MCF 10A (cell line): ENCODE data around the gene ASPA. TPM values are rescaled to one million over a fixed set of nuclear protein-coding genes. Genes with fewer than 3 reads are reported as not detected.

Source experiments
- BruUV-seq: library from RNA; stranded (reverse); fragments of 400-500 nt; replicated peaks from 2 replicates; lab custom pipeline; 2021; lab: Mats Ljungman, UMichigan
- CTCF ChIA-PET: fragments of 300-600 bp; sonication (Branson Sonifier 250); formaldehyde crosslinking; extraction: SDS; loops from one replicate; lab custom pipeline; 2021; ENCODE audit warnings: antibody characterized with exemption, inconsistent platforms; lab: Yijun Ruan, JAX
- POLR2A ChIA-PET: fragments of 300-600, 350-650 bp; sonication (Branson Sonifier 250); formaldehyde crosslinking; extraction: SDS; loops from one replicate; lab custom pipeline; 2020; ENCODE audit warnings: antibody characterized with exemption, inconsistent platforms; lab: Yijun Ruan, JAX
- DNase-seq: peaks from one replicate; pipeline ENCODE4 v3.0.0-alpha.2; 2018; ENCODE audit not compliant: unreplicated experiment
- H3K27ac Mint-ChIP-seq: one replicate; pipeline ENCODE4 v1.8.0; 2022; ENCODE audit warnings: mild to moderate bottlenecking, low read depth, mixed read lengths; ENCODE audit not compliant: unreplicated experiment
- H3K27me3 Mint-ChIP-seq: one replicate; pipeline ENCODE4 v1.8.0; 2022; ENCODE audit warnings: mixed read lengths; ENCODE audit not compliant: insufficient read depth, unreplicated experiment
- H3K36me3 Mint-ChIP-seq: one replicate; pipeline ENCODE4 v1.8.0; 2022; ENCODE audit warnings: mild to moderate bottlenecking, moderate library complexity, mixed read lengths; ENCODE audit not compliant: insufficient read depth, unreplicated experiment
- H3K4me1 Mint-ChIP-seq: one replicate; pipeline ENCODE4 v1.8.0; 2022; ENCODE audit warnings: mixed read lengths; ENCODE audit not compliant: insufficient read depth, unreplicated experiment
- H3K4me3 Mint-ChIP-seq: one replicate; pipeline ENCODE4 v1.8.0; 2022; ENCODE audit warnings: mild to moderate bottlenecking, moderate library complexity, mixed read lengths; ENCODE audit not compliant: unreplicated experiment
- H3K9me3 Mint-ChIP-seq: one replicate; pipeline ENCODE4 v1.8.0; 2022; ENCODE audit warnings: mixed read lengths; ENCODE audit not compliant: unreplicated experiment
- intact Hi-C: fragments of 100-400 bp; cut with micrococcal nuclease; formaldehyde crosslinking; loops from 2 replicates; pipeline ENCODE4 v1.14.1; 2022
- total RNA-seq: library from RNA; stranded (reverse); gene quantifications from 2 replicates; pipeline ENCODE4 v1.2.3, GENCODE V29; 2022
- TF ChIP-seq, protein P1 (sequence below): fragments of 200-600 bp; IDR thresholded peaks from one replicate; pipeline ENCODE4 v1.8.0; 2022; ENCODE audit warnings: antibody characterized with exemption, mild to moderate bottlenecking; ENCODE audit not compliant: unreplicated experiment

The ASPA gene
- total RNA-seq, 1 experiment from 2014 or later = 0.54 TPM

DNA sequence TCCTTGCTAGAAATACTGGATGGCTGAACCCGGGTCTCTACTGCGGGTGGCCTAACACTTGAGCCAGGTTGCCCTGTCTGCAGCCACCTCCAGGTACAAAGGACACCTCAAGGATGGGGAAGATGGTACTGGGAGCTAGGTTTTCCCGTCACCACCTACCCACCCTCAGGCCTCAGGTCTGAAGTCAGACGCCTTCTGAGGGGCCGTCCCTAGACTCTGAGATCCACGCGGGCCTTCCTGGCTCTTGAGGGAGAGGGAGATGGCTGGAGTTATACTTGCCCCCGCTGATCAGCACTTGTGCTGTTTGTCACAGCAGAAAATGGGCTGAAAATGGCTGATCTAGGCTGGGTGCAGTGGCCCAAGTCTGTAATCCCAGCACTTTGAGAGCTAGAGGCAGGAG is 71.2 kb downstream of the ASPA start:
- no peak for DNase-seq
- H3K9me3 Mint-ChIP-seq = peaks cover 11% of the 10 kb centered on the region
- intact Hi-C loops = no loop called here
- no peaks in the 10 kb centered on the region for H3K36me3 Mint-ChIP-seq
- no peaks in the 10 kb centered on the region for H3K4me1 Mint-ChIP-seq
- H3K4me3 Mint-ChIP-seq = no peak overlapping the region
- no peak overlapping the region for H3K27ac Mint-ChIP-seq
- ChIA-PET POLR2A (no interaction called here), CTCF (no interaction called here)
- no TSS peak for BruUV-seq
- no peaks in the 10 kb centered on the region for H3K27me3 Mint-ChIP-seq
- TF ChIP-seq, protein P1, sequence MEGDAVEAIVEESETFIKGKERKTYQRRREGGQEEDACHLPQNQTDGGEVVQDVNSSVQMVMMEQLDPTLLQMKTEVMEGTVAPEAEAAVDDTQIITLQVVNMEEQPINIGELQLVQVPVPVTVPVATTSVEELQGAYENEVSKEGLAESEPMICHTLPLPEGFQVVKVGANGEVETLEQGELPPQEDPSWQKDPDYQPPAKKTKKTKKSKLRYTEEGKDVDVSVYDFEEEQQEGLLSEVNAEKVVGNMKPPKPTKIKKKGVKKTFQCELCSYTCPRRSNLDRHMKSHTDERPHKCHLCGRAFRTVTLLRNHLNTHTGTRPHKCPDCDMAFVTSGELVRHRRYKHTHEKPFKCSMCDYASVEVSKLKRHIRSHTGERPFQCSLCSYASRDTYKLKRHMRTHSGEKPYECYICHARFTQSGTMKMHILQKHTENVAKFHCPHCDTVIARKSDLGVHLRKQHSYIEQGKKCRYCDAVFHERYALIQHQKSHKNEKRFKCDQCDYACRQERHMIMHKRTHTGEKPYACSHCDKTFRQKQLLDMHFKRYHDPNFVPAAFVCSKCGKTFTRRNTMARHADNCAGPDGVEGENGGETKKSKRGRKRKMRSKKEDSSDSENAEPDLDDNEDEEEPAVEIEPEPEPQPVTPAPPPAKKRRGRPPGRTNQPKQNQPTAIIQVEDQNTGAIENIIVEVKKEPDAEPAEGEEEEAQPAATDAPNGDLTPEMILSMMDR = no peak

DNA sequence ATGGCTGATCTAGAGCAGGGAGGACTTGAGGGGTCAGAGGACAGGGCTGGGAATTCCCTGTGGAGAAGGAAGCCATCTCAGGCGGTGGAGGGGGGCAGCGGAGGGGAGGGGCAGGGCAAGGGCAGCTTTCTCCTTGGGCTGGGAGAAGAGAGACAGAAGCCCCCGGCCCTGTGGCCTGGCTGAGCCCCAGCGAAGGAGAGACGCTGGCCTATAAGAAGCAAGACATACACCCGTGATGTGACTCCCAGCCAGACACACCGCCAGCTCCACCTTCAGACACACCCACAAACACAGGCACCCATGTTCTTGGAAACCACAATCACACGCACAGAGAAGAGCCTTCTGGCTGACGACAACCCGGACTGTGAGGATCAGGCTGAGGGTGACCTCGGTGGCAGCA is 71.8 kb downstream of the ASPA start:
- ChIA-PET CTCF (no interaction called here), POLR2A (no interaction called here)
- TF ChIP-seq, protein P1 = no peak

DNA sequence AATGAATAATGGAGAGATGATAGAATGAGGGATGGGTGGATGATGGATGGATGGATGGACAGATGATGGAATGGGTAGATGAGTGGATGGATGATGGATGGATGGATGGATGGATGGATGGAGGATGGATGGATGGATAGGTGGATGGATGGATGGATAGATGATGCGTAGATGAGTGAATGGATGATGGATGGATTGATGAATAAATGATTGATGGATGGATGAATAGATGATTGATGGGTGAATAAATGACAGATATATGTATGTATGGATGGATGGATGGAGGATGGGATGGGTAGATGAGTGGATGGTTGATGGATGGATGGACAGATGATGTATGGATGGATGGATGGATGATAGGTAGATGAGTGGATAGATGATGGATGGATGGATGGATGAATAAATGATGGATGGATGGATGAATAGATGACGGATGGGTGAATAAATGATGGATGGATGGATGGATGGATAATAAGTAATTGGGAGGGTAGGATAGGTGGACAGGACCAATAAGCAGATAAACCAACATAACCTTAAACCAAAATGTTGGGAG is 73.9 kb downstream of the ASPA start:
- Mint-ChIP-seq H3K4me1 (no peaks in the 10 kb centered on the region), H3K9me3 (peaks cover 11% of the 10 kb centered on the region), H3K27ac (no peak overlapping the region), H3K4me3 (no peak overlapping the region), H3K27me3 (no peaks in the 10 kb centered on the region), H3K36me3 (no peaks in the 10 kb centered on the region)
- no TSS peak for BruUV-seq
- CTCF ChIA-PET = interaction anchor here (0.6 kb wide), 1 partner anchor 537 kb away, joined by 3 read pairs; no protein-coding TSS in a partner anchor
- DNase-seq = no peak
- TF ChIP-seq, protein P1 = no peak
- intact Hi-C loops = no loop called here
- POLR2A ChIA-PET = no interaction called here

More for the DNA sequence above, 71.8 kb downstream of the ASPA start:
- no TSS peak for BruUV-seq
- DNase-seq = no peak
- H3K27ac Mint-ChIP-seq = no peak overlapping the region
- intact Hi-C loops = no loop called here
- no peaks in the 10 kb centered on the region for H3K4me1 Mint-ChIP-seq
- H3K36me3 Mint-ChIP-seq = no peaks in the 10 kb centered on the region
- no peaks in the 10 kb centered on the region for H3K27me3 Mint-ChIP-seq
- no peak overlapping the region for H3K4me3 Mint-ChIP-seq
- H3K9me3 Mint-ChIP-seq = peaks cover 11% of the 10 kb centered on the region

DNA sequence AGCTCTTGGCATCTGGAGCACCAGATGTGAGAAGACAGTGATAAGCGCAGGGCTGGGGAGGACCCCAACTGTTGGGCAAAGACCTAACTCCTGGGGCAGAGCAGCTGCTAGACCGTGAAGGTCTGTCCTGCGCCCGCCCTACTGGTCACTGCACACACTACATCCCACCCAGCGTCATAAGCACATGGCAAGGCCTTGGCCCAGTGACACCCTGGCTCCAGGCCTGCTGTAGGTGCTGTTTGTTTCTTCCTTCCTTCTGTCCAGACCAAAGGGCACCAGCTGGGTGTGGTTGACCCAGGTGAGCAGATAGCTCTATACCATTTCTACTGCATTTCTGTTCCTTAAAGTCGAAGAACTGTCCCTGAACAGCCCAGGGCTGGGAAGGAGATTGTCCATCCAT is 75.4 kb downstream of the ASPA start:
- H3K27ac Mint-ChIP-seq = no peak overlapping the region
- DNase-seq = no peak

More for the DNA sequence above, 75.4 kb downstream of the ASPA start:
- no peak overlapping the region for H3K4me3 Mint-ChIP-seq
- ChIA-PET POLR2A (no interaction called here), CTCF (no interaction called here)
- no TSS peak for BruUV-seq
- H3K4me1 Mint-ChIP-seq = no peaks in the 10 kb centered on the region
- no peaks in the 10 kb centered on the region for H3K27me3 Mint-ChIP-seq
- H3K9me3 Mint-ChIP-seq = peaks cover 11% of the 10 kb centered on the region
- TF ChIP-seq, protein P1 = no peak
- intact Hi-C loops = no loop called here
- H3K36me3 Mint-ChIP-seq = peaks cover 6% of the 10 kb centered on the region
